Endothelial cell (in vitro differentiated cells): ENCODE results near the gene CLCA1. TPM values are rescaled to one million over a fixed set of nuclear protein-coding genes. Genes with fewer than 3 reads are reported as not detected.

Experiments
- DNase-seq: peaks from one replicate; pipeline ENCODE4 v3.0.0; 2021; ENCODE audit warnings: low spot score
- H3K27ac Mint-ChIP-seq: one replicate; pipeline ENCODE4 v1.8.0; 2021; ENCODE audit warnings: mixed read lengths, inconsistent platforms; ENCODE audit not compliant: unreplicated experiment
- H3K27me3 Mint-ChIP-seq: one replicate; pipeline ENCODE4 v1.8.0; 2021; ENCODE audit warnings: mild to moderate bottlenecking, moderate library complexity, mixed read lengths, inconsistent platforms; ENCODE audit not compliant: unreplicated experiment
- H3K36me3 Mint-ChIP-seq: one replicate; pipeline ENCODE4 v1.8.0; 2021; ENCODE audit warnings: mild to moderate bottlenecking, low read depth, mixed read lengths, inconsistent platforms; ENCODE audit not compliant: unreplicated experiment
- H3K4me1 Mint-ChIP-seq: one replicate; pipeline ENCODE4 v1.8.0; 2021; ENCODE audit warnings: mild to moderate bottlenecking, mixed read lengths, inconsistent platforms; ENCODE audit not compliant: unreplicated experiment
- H3K4me3 Mint-ChIP-seq: one replicate; pipeline ENCODE4 v1.8.0; 2021; ENCODE audit warnings: mild to moderate bottlenecking, mixed read lengths, inconsistent platforms; ENCODE audit not compliant: unreplicated experiment
- H3K9me3 Mint-ChIP-seq: one replicate; pipeline ENCODE4 v1.8.0; 2021; ENCODE audit warnings: mixed read lengths, inconsistent platforms; ENCODE audit not compliant: unreplicated experiment
- CTCF ChIP-seq: fragments of 200-600 bp; sonication (generic); IDR thresholded peaks from one replicate; pipeline ENCODE4 v1.5.0; 2021; ENCODE audit warnings: antibody characterized with exemption; ENCODE audit not compliant: unreplicated experiment
- total RNA-seq: library from RNA; stranded (reverse); fragmentation: NEBNext Ultra II Directional; extraction: Animal tissue kit (Norgen Biotek cat#: 25700); gene quantifications from one replicate; pipeline ENCODE4 v1.2.1, GENCODE V29; 2021; ENCODE audit not compliant: unreplicated experiment

Gene CLCA1
- total RNA-seq, 1 donor from 2014 or later, result not detected

- H3K36me3 Mint-ChIP-seq, result no peaks in the 10 kb centered on the region
- TF ChIP-seq CTCF, result no peak
- H3K4me1 Mint-ChIP-seq, result peaks cover 3% of the 10 kb centered on the region
- H3K9me3 Mint-ChIP-seq, result no peaks in the 10 kb centered on the region
- no peak overlapping the region for H3K4me3 Mint-ChIP-seq
- H3K27me3 Mint-ChIP-seq, result peaks cover 2% of the 10 kb centered on the region
- H3K27ac Mint-ChIP-seq, result no peak overlapping the region
- DNase-seq, result no peak
These were observed 80.1 kb downstream of the CLCA1 start for GRCh38 chr1:86548839-86549238.

Other genes with a start within 250 kb of the CLCA1 start
- 84.5 TPM for gene ODF2L, start 72.6 kb upstream of the CLCA1 start, total RNA-seq
- not detected for gene CLCA2, start 44.8 kb upstream of the CLCA1 start, total RNA-seq
- gene CLCA4, start 78.2 kb downstream of the CLCA1 start, total RNA-seq, result not detected
- gene SH3GLB1, start 235.6 kb downstream of the CLCA1 start, total RNA-seq, result 117 TPM